Vagina (tissue), 2 donors: ENCODE measurements around the gene POLN. TPM values are rescaled to one million over a fixed set of nuclear protein-coding genes. Genes with fewer than 3 reads are reported as not detected.

ENCODE experiments used
- DNase-seq, 2 donors: peaks; one replicate each; pipeline ENCODE4 v3.0.0-alpha.2; 2017; ENCODE audit errors: extremely low spot score in 2 of 2
- H3K27ac ChIP-seq: fragments of 200-600 bp; sonication (generic); one replicate; pipeline ENCODE4 v1.5.1; 2019
- H3K27me3 ChIP-seq: fragments of 200-600 bp; sonication (generic); one replicate; pipeline ENCODE4 v1.5.1; 2019
- H3K36me3 ChIP-seq, 2 donors: fragments of 200-600 bp; sonication (generic); one replicate each; pipeline ENCODE4 v1.5.1; 2017 to 2019
- H3K4me1 ChIP-seq: fragments of 200-600 bp; sonication (generic); one replicate; pipeline ENCODE4 v1.5.1; 2019
- H3K4me3 ChIP-seq, 2 donors: fragments of 200-600 bp; sonication (generic); 1 replicate in 1 of 2; 2 replicates in 1 of 2; pipeline ENCODE4 v1.5.1; 2016 to 2019
- H3K9me3 ChIP-seq: fragments of 200-600 bp; sonication (generic); one replicate; pipeline ENCODE4 v1.5.1; 2019
- CTCF ChIP-seq, 3 experiments: fragments of 450-650 bp in 2 of 3; fragments of 200-600 bp in 1 of 3; sonication (generic) in 1 of 3; IDR thresholded peaks; one replicate each; pipeline ENCODE4 v1.5.1; 2017 to 2019; ENCODE audit warnings: antibody characterized with exemption in 3 of 3, mild to moderate bottlenecking in 2 of 3, moderate library complexity in 2 of 3
- POLR2A ChIP-seq, 2 donors: fragments of 450-650 bp; IDR thresholded peaks; one replicate each; pipeline ENCODE4 v1.6.1; 2017; ENCODE audit warnings: antibody characterized with exemption in 2 of 2, mild to moderate bottlenecking in 2 of 2, moderate library complexity in 2 of 2
- POLR2AphosphoS5 ChIP-seq, 2 donors: sonication (generic); formaldehyde crosslinking; IDR thresholded peaks; one replicate each; pipeline ENCODE4 v1.9.0; 2017; ENCODE audit warnings: antibody characterized with exemption in 2 of 2, mild to moderate bottlenecking in 2 of 2, low read depth in 1 of 2; ENCODE audit not compliant: insufficient read depth in 1 of 2
- intact Hi-C: fragments of 100-400 bp; cut with DNase I; formaldehyde crosslinking; loops from one replicate; pipeline ENCODE4 v1.15.1; 2023
- total RNA-seq: library from RNA; depleted of rRNA; stranded (reverse); fragments of >200 nt; gene quantifications from one replicate; pipeline ENCODE4 v1.2.3, GENCODE V29; 2016

The POLN gene
- total RNA-seq, 1 donor from 2014 or later: 3.9 TPM

GRCh38 chr4:2154215-2154740 lies 87.6 kb downstream of the POLN start:
- no peak overlapping the region for H3K27ac ChIP-seq
- no peaks in the 10 kb centered on the region for H3K4me1 ChIP-seq
- no peak for DNase-seq
- no peaks in the 10 kb centered on the region for H3K27me3 ChIP-seq
- no peak for TF ChIP-seq POLR2A (IDR thresholded peaks at IDR 0.05)
- no peak overlapping the region for H3K4me3 ChIP-seq
- intact Hi-C loops: no loop called here
- no peaks in the 10 kb centered on the region for H3K36me3 ChIP-seq
- H3K9me3 ChIP-seq: no peaks in the 10 kb centered on the region

- TF ChIP-seq POLR2AphosphoS5 (IDR thresholded peaks at IDR 0.05; ENCODE audit: insufficient read depth in 1 of 2, low read depth in 1 of 2) (no peak), POLR2A (IDR thresholded peaks at IDR 0.05) (no peak), CTCF (IDR thresholded peaks at IDR 0.05) (no peak)
- H3K27ac ChIP-seq: no peak overlapping the region
These were observed 90.4 kb downstream of the POLN start for GRCh38 chr4:2151544-2151943.

DNA sequence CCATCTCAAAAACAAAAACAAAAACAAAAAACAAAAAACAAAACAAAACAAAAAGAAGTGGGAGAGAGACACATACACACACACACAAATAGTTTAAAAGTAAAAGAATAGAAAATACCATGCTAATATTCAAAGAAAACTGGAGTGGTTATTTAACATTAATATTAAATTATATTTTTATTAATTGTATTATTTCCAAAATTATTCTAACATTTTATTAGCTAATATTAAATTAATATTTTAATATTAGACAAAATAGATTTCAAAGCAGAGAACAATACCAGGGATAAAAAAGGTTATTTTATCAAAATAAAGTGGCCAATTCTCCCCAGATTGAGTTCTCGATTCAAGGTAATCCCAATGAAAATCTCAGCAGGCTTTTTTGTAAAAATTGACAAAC lies 91.8 kb downstream of the POLN start:
- H3K27ac ChIP-seq: no peak overlapping the region
- no peaks in the 10 kb centered on the region for H3K4me1 ChIP-seq
- H3K9me3 ChIP-seq: no peaks in the 10 kb centered on the region
- no peak overlapping the region for H3K4me3 ChIP-seq
- no peak for DNase-seq
- H3K27me3 ChIP-seq: no peaks in the 10 kb centered on the region
- H3K36me3 ChIP-seq: no peaks in the 10 kb centered on the region
- intact Hi-C loops: loop anchor here (2.0 kb wide), 1 partner anchor 35 kb away; no protein-coding TSS in a partner anchor
- TF ChIP-seq POLR2AphosphoS5 (IDR thresholded peaks at IDR 0.05; ENCODE audit: insufficient read depth in 1 of 2, low read depth in 1 of 2): no peak
- TF ChIP-seq POLR2A (IDR thresholded peaks at IDR 0.05): no peak
- TF ChIP-seq CTCF (IDR thresholded peaks at IDR 0.05): no peak

More at GRCh38 chr4:2151544-2151943, 90.4 kb downstream of the POLN start:
- intact Hi-C loops: loop anchor here (2.0 kb wide), 1 partner anchor 33 kb away; no protein-coding TSS in a partner anchor
- H3K36me3 ChIP-seq: no peaks in the 10 kb centered on the region
- no peak for DNase-seq
- no peak overlapping the region for H3K4me3 ChIP-seq
- H3K27me3 ChIP-seq: no peaks in the 10 kb centered on the region
- no peaks in the 10 kb centered on the region for H3K9me3 ChIP-seq
- no peaks in the 10 kb centered on the region for H3K4me1 ChIP-seq

DNA sequence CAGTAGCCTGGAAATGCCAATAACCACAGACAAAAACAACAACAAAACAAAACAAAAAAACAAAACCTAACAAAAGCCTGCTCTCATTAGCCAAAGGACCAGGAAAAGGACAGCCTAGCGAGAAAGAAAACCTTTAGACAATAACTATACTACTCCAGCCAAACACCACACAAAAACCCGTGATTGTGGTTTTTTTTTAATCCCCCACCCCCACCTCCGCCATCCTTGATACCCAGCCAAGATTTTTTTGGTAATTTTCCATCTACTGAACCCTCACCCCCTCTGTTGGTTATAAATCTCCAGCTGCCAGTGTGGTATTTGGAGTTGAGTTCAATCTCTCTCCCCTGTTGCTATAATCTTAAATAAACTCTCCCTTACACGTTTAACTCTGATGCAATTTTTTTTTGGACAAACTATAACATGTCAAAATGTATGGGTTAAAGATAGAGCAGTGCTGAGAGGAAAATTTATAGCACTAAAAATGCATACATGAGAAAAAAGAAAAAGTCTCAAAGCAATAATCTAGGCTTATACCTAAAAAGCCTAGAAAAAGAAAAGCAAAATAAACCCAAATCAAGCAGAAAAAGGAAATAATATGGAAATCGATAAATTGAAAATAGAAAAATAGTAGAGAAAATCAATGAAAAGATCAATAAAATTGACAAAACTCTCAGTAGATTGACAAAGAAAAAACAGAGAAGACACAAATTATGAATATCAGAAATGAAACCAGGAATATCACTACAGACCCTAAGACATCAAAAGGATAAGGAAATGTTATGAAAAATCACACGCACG lies 99.1 kb downstream of the POLN start:
- H3K27ac ChIP-seq: no peak overlapping the region
- DNase-seq: no peak
- no peaks in the 10 kb centered on the region for H3K9me3 ChIP-seq
- H3K4me1 ChIP-seq: no peaks in the 10 kb centered on the region
- H3K4me3 ChIP-seq: no peak overlapping the region
- intact Hi-C loops: no loop called here
- no peaks in the 10 kb centered on the region for H3K36me3 ChIP-seq
- TF ChIP-seq POLR2AphosphoS5 (IDR thresholded peaks at IDR 0.05; ENCODE audit: insufficient read depth in 1 of 2, low read depth in 1 of 2): no peak
- no peak for TF ChIP-seq POLR2A (IDR thresholded peaks at IDR 0.05)
- no peak for TF ChIP-seq CTCF (IDR thresholded peaks at IDR 0.05)
- H3K27me3 ChIP-seq: no peaks in the 10 kb centered on the region

- no peaks in the 10 kb centered on the region for H3K4me1 ChIP-seq
- TF ChIP-seq POLR2AphosphoS5 (IDR thresholded peaks at IDR 0.05; ENCODE audit: insufficient read depth in 1 of 2, low read depth in 1 of 2) (no peak), POLR2A (IDR thresholded peaks at IDR 0.05) (no peak), CTCF (IDR thresholded peaks at IDR 0.05) (no peak)
- intact Hi-C loops: no loop called here
- no peaks in the 10 kb centered on the region for H3K36me3 ChIP-seq
- no peak overlapping the region for H3K27ac ChIP-seq
- H3K4me3 ChIP-seq: no peak overlapping the region
- H3K27me3 ChIP-seq: no peaks in the 10 kb centered on the region
- no peaks in the 10 kb centered on the region for H3K9me3 ChIP-seq
- DNase-seq: no peak
These were observed 100.0 kb downstream of the POLN start for GRCh38 chr4:2141762-2142451.
